ENCODE results near the gene PRRG2. TPM values are rescaled to one million over a fixed set of nuclear protein-coding genes. Genes with fewer than 3 reads are reported as not detected.

PRRG2 gene
- total RNA-seq, 1 experiment from 2014 or later = 3.3 TPM

DNA sequence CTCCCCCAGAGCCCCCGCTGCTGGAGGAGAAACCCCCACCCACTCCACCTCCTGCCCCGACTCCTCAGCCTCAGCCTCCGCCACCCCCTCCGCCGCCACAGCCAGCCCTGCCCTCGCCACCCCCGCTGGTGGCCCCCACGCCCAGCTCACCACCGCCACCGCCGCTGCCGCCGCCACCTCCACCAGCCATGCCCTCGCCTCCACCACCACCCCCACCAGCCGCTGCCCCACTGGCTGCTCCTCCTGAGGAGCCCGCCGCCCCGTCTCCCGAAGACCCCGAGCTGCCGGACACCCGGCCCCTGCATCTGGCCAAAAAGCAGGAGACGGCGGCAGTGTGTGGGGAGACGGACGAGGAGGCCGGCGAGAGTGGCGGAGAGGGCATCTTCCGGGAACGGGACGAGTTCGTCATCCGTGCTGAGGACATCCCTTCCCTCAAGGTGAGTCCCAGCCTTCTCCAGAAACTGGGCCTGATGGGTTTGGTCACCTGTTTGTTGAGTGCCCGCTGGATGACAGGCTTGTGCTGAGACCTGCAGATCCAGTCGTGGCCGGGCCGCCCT lies 20.4 kb downstream of the PRRG2 start:
- no peaks in the 10 kb centered on the region for H3K9me3 Mint-ChIP-seq
- Histone ChIP-seq H4K91ac (ENCODE audit: insufficient read length, low read depth, low read length) (no peak overlapping the region), H3K9me3 (ENCODE audit: control insufficient read depth, low read depth, low read length) (no peaks in the 10 kb centered on the region), H3K4me2 (ENCODE audit: insufficient read depth, insufficient read length, low read length) (no peak overlapping the region), H3K23ac (ENCODE audit: insufficient read length, low read depth, low read length) (no peak overlapping the region), H3K79me1 (ENCODE audit: insufficient read depth, low read depth, low read length, poor library complexity, severe bottlenecking) (no peaks in the 10 kb centered on the region), H3K18ac (ENCODE audit: insufficient read length, low read depth, low read length) (no peak overlapping the region), H4K5ac (ENCODE audit: insufficient read length, low read depth, low read length) (no peak overlapping the region), H2AFZ (ENCODE audit: low read length) (no peak overlapping the region), H2BK120ac (ENCODE audit: low read depth, low read length, poor library complexity, severe bottlenecking) (no peak overlapping the region), H3T11ph (ENCODE audit: low read length) (no peak overlapping the region), H4K20me1 (ENCODE audit: control insufficient read depth, insufficient read depth, insufficient read length) (no peaks in the 10 kb centered on the region), H3K4ac (ENCODE audit: low read depth, low read length) (no peak overlapping the region), H3K4me1 (ENCODE audit: insufficient read depth, low read length) (no peaks in the 10 kb centered on the region), H4K8ac (replicated peaks; ENCODE audit: insufficient read length, low read depth, low read length) (no peak overlapping the region), H2BK5ac (ENCODE audit: insufficient read length, low read length) (no peak overlapping the region), H3K56ac (ENCODE audit: insufficient read length, low read depth, low read length) (no peak overlapping the region), H3K9ac (ENCODE audit: extremely low read depth, insufficient read length, low read length) (no peak overlapping the region), H3K79me2 (ENCODE audit: insufficient read depth, low read length) (peaks cover 7% of the 10 kb centered on the region; the same call in 1 of the 2 replicates), H3K14ac (ENCODE audit: insufficient read depth, low read length) (no peak overlapping the region), H2BK15ac (ENCODE audit: low read depth, low read length) (no peak overlapping the region), H2AK5ac (ENCODE audit: insufficient read length, low read length) (no peak overlapping the region), H3K27ac (ENCODE audit: insufficient read length, low read depth, low read length) (no peak overlapping the region), H2BK12ac (ENCODE audit: insufficient read length, low read depth, low read length) (no peak overlapping the region), H2BK20ac (ENCODE audit: low read depth, low read length, poor library complexity, severe bottlenecking) (no peak overlapping the region), H3K27me3 (ENCODE audit: insufficient read depth, low read length) (no peaks in the 10 kb centered on the region), H3K23me2 (ENCODE audit: insufficient read length, low read depth, low read length, poor library complexity, severe bottlenecking) (no peaks in the 10 kb centered on the region)
- peaks cover 34 to 81% (median 78%) of the 10 kb centered on the region in 3 experiments for H3K36me3 Mint-ChIP-seq (ENCODE audit: insufficient read depth in 1 of 3, low read depth in 3 of 3)
- H3K27ac Mint-ChIP-seq = peak overlapping the region in 1 of 3 experiments; percentile 62; a peak in 1 of 7 replicates
- WGBS (ENCODE audit: extremely low coverage, insufficient read length, low lambda C conversion rate) = no CpG with 5 or more reads among the region's 38 CpGs
- TF ChIP-seq, protein P1, sequence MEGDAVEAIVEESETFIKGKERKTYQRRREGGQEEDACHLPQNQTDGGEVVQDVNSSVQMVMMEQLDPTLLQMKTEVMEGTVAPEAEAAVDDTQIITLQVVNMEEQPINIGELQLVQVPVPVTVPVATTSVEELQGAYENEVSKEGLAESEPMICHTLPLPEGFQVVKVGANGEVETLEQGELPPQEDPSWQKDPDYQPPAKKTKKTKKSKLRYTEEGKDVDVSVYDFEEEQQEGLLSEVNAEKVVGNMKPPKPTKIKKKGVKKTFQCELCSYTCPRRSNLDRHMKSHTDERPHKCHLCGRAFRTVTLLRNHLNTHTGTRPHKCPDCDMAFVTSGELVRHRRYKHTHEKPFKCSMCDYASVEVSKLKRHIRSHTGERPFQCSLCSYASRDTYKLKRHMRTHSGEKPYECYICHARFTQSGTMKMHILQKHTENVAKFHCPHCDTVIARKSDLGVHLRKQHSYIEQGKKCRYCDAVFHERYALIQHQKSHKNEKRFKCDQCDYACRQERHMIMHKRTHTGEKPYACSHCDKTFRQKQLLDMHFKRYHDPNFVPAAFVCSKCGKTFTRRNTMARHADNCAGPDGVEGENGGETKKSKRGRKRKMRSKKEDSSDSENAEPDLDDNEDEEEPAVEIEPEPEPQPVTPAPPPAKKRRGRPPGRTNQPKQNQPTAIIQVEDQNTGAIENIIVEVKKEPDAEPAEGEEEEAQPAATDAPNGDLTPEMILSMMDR (conservative IDR thresholded peaks at IDR 0.05) = no peak
- no peaks in the 10 kb centered on the region for H3K27me3 Mint-ChIP-seq (ENCODE audit: low read depth)
- H3K4me3 Mint-ChIP-seq = no peak overlapping the region
- H3K4me1 Mint-ChIP-seq = no peaks in the 10 kb centered on the region
- DNase-seq = no peak

Data from H9 (cell line).